T-cell (primary cell): ENCODE data around the gene C2orf92. TPM values are rescaled to one million over a fixed set of nuclear protein-coding genes. Genes with fewer than 3 reads are reported as not detected.

Experiments
- total RNA-seq, 35 experiments: library from RNA in 6 of 35; stranded (reverse) in 6 of 35; fragments of 120-200 nt in 1 of 35; gene quantifications; one replicate each; pipeline versions ENCODE4 v1.2.1 to v1.2.4 and lab custom pipeline; 2013 to 2026

C2orf92 gene
- total RNA-seq, 5 donors from 2014 or later (not counting 1 experiment from before 2014, with no cell fraction given): 15.3 to 24.1 (median 16.6) TPM

Other genes starting within 250 kb of the C2orf92 start
- gene ANKRD36B, start 79.8 kb upstream of the C2orf92 start, total RNA-seq: 10 to 100 TPM; 52.0 to 88.2 (median 64.4) TPM
- 100 to 1,000 TPM; 108 to 142 (median 119) TPM for gene COX5B, start 23.7 kb upstream of the C2orf92 start, total RNA-seq
- 100 to 1,000 TPM in 3 of 5 donors, 10 to 100 TPM in 2; 86.3 to 124 (median 101) TPM for gene ACTR1B, start 5.7 kb upstream of the C2orf92 start, total RNA-seq
- gene ZAP70, start 43.9 kb downstream of the C2orf92 start, total RNA-seq: 100 to 1,000 TPM; 449 to 534 (median 468) TPM